HUES64 (cell line): ENCODE data around the gene BTBD9.

Experiments used
- H3K27ac ChIP-seq: 2 replicates; pipeline ENCODE4 v1.7.0; 2013; ENCODE audit warnings: low read depth, low read length, inconsistent platforms
- H3K27me3 ChIP-seq: 2 replicates; pipeline ENCODE4 v1.6.1; 2013; ENCODE audit warnings: mild to moderate bottlenecking, low read length; ENCODE audit not compliant: insufficient read depth
- H3K36me3 ChIP-seq: 2 replicates; pipeline ENCODE4 v1.6.1; 2013; ENCODE audit warnings: mild to moderate bottlenecking, low read length; ENCODE audit not compliant: insufficient read depth
- H3K4me1 ChIP-seq: 2 replicates; pipeline ENCODE4 v1.6.1; 2013; ENCODE audit warnings: mild to moderate bottlenecking, low read length, moderate library complexity; ENCODE audit not compliant: insufficient read depth
- H3K4me3 ChIP-seq: 2 replicates; pipeline ENCODE4 v1.5.1; 2013; ENCODE audit warnings: mild to moderate bottlenecking, low read length, moderate library complexity
- H3K9ac ChIP-seq: 2 replicates; pipeline ENCODE4 v1.6.1; 2013; ENCODE audit warnings: mild to moderate bottlenecking, low read depth, low read length
- H3K9me3 ChIP-seq: 2 replicates; pipeline ENCODE4 v1.6.1; 2013; ENCODE audit warnings: low read depth, low read length; ENCODE audit not compliant: insufficient read depth
- WGBS: fragments of 150-250, 120-280 bp; methylation state at CpG from one replicate; pipeline ENCODE4 v1.1.7; 2013; ENCODE audit warnings: missing lambda C conversion rate; 5-methylcytosine and 5-hydroxymethylcytosine counted together

Gene BTBD9

GRCh38 chr6:38156818-38157565, 482.7 kb downstream of the BTBD9 start:
- no peaks in the 10 kb centered on the region for H3K9me3 ChIP-seq
- WGBS = 95% methylated on average over 10 of the region's 10 CpGs

DNA sequence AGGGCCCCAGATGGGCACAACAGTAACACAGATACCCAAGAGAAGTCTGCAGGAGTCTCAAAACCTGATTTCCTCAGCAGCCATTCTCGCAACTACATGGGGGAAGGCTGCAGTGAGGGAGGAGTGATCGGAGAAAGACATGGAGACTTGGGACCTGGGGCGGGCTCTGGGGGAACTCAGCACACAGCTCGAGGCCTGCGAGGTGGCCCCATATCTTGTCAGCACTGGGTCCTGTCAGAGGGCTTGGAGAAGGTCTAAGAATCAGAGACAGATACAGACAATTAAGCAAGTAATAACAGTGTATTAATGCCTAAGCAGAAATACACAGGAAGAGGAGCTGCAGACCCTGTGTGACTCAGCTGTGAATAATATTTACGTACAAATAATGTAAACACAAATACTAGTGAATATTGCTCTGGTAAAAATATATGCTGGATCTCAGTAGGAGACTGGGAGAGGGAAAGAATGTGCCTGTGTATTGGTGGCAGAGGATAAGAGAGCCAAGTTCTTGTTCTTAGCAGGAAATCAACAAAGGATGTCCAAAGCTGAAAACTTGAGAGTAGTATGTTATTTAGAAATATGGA, 484.0 kb downstream of the BTBD9 start:
- no peak overlapping the region for H3K27ac ChIP-seq
- 92% methylated on average over 6 of the region's 6 CpGs for WGBS

More at GRCh38 chr6:38156818-38157565, 482.7 kb downstream of the BTBD9 start:
- Histone ChIP-seq H3K4me1 (no peaks in the 10 kb centered on the region), H3K36me3 (no peaks in the 10 kb centered on the region), H3K9ac (no peak overlapping the region), H3K27me3 (no peaks in the 10 kb centered on the region), H3K27ac (no peak overlapping the region), H3K4me3 (no peak overlapping the region)

GRCh38 chr6:38155144-38155543, 484.6 kb downstream of the BTBD9 start:
- Histone ChIP-seq H3K4me3 (no peak overlapping the region), H3K36me3 (no peaks in the 10 kb centered on the region), H3K27me3 (no peaks in the 10 kb centered on the region), H3K9ac (no peak overlapping the region), H3K4me1 (peaks cover 6% of the 10 kb centered on the region; the same call in 1 of the 2 replicates), H3K27ac (no peak overlapping the region), H3K9me3 (no peaks in the 10 kb centered on the region)
- 96% methylated on average over 9 of the region's 9 CpGs for WGBS

More for the DNA sequence above, 484.0 kb downstream of the BTBD9 start:
- Histone ChIP-seq H3K4me1 (no peaks in the 10 kb centered on the region; the same call in 1 of the 2 replicates), H3K4me3 (no peak overlapping the region), H3K9me3 (no peaks in the 10 kb centered on the region), H3K36me3 (no peaks in the 10 kb centered on the region), H3K27me3 (no peaks in the 10 kb centered on the region), H3K9ac (no peak overlapping the region)

DNA sequence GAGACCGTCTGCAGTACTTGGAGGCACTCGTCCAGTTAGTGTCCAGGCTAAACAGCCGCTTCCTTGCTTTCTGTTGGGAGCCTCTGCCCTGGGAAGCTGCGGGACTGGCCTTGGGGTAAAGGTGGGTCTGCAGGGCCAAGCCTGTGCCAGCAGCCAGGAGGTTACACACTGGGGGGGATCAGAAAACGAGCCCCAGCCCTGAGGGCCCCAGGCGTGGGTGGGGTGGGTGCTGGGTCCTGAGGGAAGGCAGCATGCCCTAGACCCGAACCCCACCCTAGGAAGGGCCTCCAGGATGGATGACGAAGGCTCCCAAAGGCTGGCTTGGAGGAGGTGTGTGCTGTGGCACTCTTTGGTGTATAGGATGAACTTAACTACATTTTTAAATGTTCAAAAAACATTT, 485.0 kb downstream of the BTBD9 start:
- H3K27ac ChIP-seq = no peak overlapping the region
- no peaks in the 10 kb centered on the region for H3K36me3 ChIP-seq
- no peaks in the 10 kb centered on the region for H3K9me3 ChIP-seq
- H3K4me1 ChIP-seq = peaks cover 10% of the 10 kb centered on the region; the same call in 1 of the 2 replicates
- no peak overlapping the region for H3K4me3 ChIP-seq
- H3K9ac ChIP-seq = no peak overlapping the region
- WGBS = 88% methylated on average over 8 of the region's 8 CpGs
- H3K27me3 ChIP-seq = no peaks in the 10 kb centered on the region

DNA sequence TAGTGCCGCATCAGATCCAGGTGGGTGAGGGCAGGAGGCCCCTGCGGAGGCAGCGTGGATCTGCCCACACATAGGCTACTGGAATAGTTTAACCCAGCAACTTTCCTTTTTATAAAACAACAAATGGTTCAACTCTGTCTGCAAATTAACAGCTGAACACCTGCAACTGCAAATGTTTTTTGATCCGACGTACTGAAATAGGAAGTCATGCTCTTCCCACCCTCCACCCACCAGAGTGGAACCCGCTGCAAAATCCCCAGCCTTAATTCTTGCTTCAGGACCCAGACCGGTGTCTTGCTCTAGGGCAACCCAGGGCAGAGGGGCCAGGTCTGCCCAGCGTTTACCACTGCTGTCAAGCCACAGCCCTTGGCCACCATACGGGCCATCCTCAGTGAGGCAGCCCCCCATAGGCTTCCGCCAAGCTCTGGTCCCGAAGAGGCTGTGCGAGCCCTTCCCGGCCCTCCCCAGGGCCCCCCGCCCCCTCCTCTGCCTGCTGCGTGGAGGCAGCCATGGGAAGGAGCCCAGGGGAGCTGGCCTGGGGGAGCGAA, 485.9 kb downstream of the BTBD9 start:
- Histone ChIP-seq H3K4me3 (no peak overlapping the region), H3K4me1 (peaks cover 15% of the 10 kb centered on the region; the same call in 1 of the 2 replicates), H3K27me3 (no peaks in the 10 kb centered on the region), H3K9ac (no peak overlapping the region), H3K27ac (no peak overlapping the region), H3K36me3 (no peaks in the 10 kb centered on the region), H3K9me3 (no peaks in the 10 kb centered on the region)
- 87% methylated on average over 16 of the region's 16 CpGs for WGBS

- H3K4me3 ChIP-seq = no peak overlapping the region
- H3K4me1 ChIP-seq = peaks cover 15% of the 10 kb centered on the region; the same call in 1 of the 2 replicates
- no peak overlapping the region for H3K27ac ChIP-seq
- WGBS = 92% methylated on average over 23 of the region's 23 CpGs
- H3K9ac ChIP-seq = no peak overlapping the region
- no peaks in the 10 kb centered on the region for H3K36me3 ChIP-seq
- no peaks in the 10 kb centered on the region for H3K27me3 ChIP-seq
- H3K9me3 ChIP-seq = no peaks in the 10 kb centered on the region
Observed at GRCh38 chr6:38153076-38153797, 486.5 kb downstream of the BTBD9 start.

- H3K9me3 ChIP-seq = no peaks in the 10 kb centered on the region
- H3K4me1 ChIP-seq = peaks cover 15% of the 10 kb centered on the region; the same call in 1 of the 2 replicates
- H3K27ac ChIP-seq = no peak overlapping the region
- H3K4me3 ChIP-seq = no peak overlapping the region
- H3K9ac ChIP-seq = no peak overlapping the region
- H3K36me3 ChIP-seq = no peaks in the 10 kb centered on the region
- H3K27me3 ChIP-seq = no peaks in the 10 kb centered on the region
- 93% methylated on average over 8 of the region's 8 CpGs for WGBS
Observed at GRCh38 chr6:38152620-38153019, 487.1 kb downstream of the BTBD9 start.

GRCh38 chr6:38151580-38152500, 487.9 kb downstream of the BTBD9 start:
- H3K4me3 ChIP-seq = no peak overlapping the region
- 96% methylated on average over 21 of the region's 22 CpGs for WGBS
- H3K4me1 ChIP-seq = peaks cover 15% of the 10 kb centered on the region; the same call in 1 of the 2 replicates
- no peaks in the 10 kb centered on the region for H3K9me3 ChIP-seq
- H3K27me3 ChIP-seq = no peaks in the 10 kb centered on the region
- no peaks in the 10 kb centered on the region for H3K36me3 ChIP-seq
- H3K9ac ChIP-seq = no peak overlapping the region
- no peak overlapping the region for H3K27ac ChIP-seq

DNA sequence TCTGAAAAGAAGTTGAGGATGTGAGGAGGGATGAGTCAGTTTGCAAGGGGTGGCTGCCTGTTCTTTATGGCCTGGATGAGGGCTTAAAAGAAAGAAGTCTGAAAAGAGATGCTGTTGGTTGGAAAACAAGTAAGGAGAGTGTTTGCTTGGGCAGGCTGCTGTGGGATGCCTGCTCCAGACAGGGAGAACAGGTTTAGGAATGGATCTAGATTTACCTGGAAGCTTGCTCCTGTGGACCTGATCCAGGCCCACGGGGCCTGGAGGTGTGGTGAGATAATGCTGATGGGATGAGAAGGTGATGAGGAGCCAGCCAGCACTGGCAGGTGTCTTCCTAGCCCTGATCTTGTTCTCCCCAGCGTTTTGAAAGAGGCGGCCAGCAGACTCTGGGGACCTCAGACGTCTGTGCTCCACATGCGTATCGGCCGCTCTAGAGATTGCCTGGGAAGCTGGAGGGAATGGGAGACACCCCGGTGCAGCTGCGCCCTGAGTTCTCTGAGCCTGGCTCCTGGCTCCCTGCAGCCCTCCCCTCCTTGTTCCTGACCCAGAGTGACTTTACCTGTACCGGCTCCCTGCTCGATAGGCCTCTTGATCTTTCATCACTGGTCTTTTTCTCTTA, 488.9 kb downstream of the BTBD9 start:
- 91% methylated on average over 11 of the region's 11 CpGs for WGBS
- Histone ChIP-seq H3K36me3 (no peaks in the 10 kb centered on the region), H3K27ac (no peak overlapping the region), H3K27me3 (no peaks in the 10 kb centered on the region), H3K4me3 (no peak overlapping the region), H3K9me3 (no peaks in the 10 kb centered on the region), H3K9ac (no peak overlapping the region), H3K4me1 (peaks cover 15% of the 10 kb centered on the region; the same call in 1 of the 2 replicates)

DNA sequence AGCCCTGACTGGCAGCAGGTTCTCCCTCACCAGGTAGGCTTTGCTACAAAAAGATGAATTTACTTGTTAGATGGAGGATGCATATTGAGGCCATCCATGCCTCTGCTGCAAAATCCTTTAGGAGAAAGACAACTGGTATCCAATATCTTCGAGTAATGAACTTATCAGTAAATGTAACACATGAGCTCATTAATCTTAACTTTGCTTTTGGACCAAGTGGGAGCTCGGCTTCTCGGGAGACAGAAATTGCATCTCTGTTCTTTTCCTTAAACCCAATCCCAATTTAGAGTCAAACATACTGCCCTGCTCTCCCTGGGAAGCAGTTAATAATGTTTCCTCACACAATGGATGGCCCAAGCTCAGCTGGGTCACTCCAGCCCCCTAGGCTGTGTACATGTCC, 489.7 kb downstream of the BTBD9 start:
- no peaks in the 10 kb centered on the region for H3K36me3 ChIP-seq
- H3K9me3 ChIP-seq = no peaks in the 10 kb centered on the region
- WGBS = 94% methylated on average over 3 of the region's 3 CpGs

More for the DNA sequence above, 489.7 kb downstream of the BTBD9 start:
- Histone ChIP-seq H3K4me1 (peaks cover 18% of the 10 kb centered on the region), H3K4me3 (no peak overlapping the region), H3K9ac (no peak overlapping the region), H3K27me3 (no peaks in the 10 kb centered on the region), H3K27ac (no peak overlapping the region)
